Heart right ventricle (tissue), 16 donors: ENCODE data around the gene CFAP119. TPM values are rescaled to one million over a fixed set of nuclear protein-coding genes. Genes with fewer than 3 reads are reported as not detected.

Source experiments
- ATAC-seq, 8 donors: fragments of 200-7000 bp; cut with Tn5 transposase; one replicate each; pipeline ENCODE4 v1.9.1; 2020; ENCODE audit warnings: mild to moderate bottlenecking in 8 of 8, moderate library complexity in 8 of 8, moderate number of reproducible peaks in 1 of 8
- DNase-seq, 2 donors: peaks; one replicate each; pipeline ENCODE4 v3.0.0-alpha.2; 2020
- H3K27ac ChIP-seq, 10 donors: fragments of 200-600 bp; sonication (generic) in 2 of 10; one replicate each; pipeline versions ENCODE4 v1.5.0 to v1.8.0; 2020 to 2022; ENCODE audit warnings: mild to moderate bottlenecking in 3 of 10
- H3K27me3 ChIP-seq, 7 donors: fragments of 200-600 bp; one replicate each; pipeline ENCODE4 v1.8.0; 2021 to 2022; ENCODE audit warnings: mild to moderate bottlenecking in 2 of 7
- H3K36me3 ChIP-seq, 9 donors: fragments of 200-600 bp; sonication (generic) in 1 of 9; one replicate each; pipeline versions ENCODE4 v1.5.0 to v1.8.0; 2020 to 2022; ENCODE audit warnings: mild to moderate bottlenecking in 2 of 9
- H3K4me1 ChIP-seq, 9 donors: fragments of 200-600 bp; sonication (generic) in 1 of 9; one replicate each; pipeline versions ENCODE4 v1.5.0 to v1.8.0; 2020 to 2022; ENCODE audit warnings: mild to moderate bottlenecking in 4 of 9
- H3K4me3 ChIP-seq, 10 donors: fragments of 200-600 bp; sonication (generic) in 2 of 10; one replicate each; pipeline versions ENCODE4 v1.5.0 to v1.8.0; 2020 to 2022; ENCODE audit warnings: mild to moderate bottlenecking in 7 of 10, moderate library complexity in 2 of 10
- H3K9me3 ChIP-seq, 11 donors: fragments of 200-600 bp in 10 of 11; sonication (generic) in 2 of 11; one replicate each; pipeline versions ENCODE4 v1.5.0 to v1.8.0; 2013 to 2022; ENCODE audit warnings: mild to moderate bottlenecking in 2 of 11, control low read depth in 1 of 11, moderate library complexity in 1 of 11
- CTCF ChIP-seq, 9 donors: fragments of 200-600 bp; sonication (generic) in 2 of 9; IDR thresholded peaks; one replicate each; pipeline versions ENCODE4 v1.5.0 to v1.8.0; 2021 to 2022; ENCODE audit warnings: antibody characterized with exemption in 9 of 9, mild to moderate bottlenecking in 5 of 9, moderate library complexity in 1 of 9
- WGBS, 2 donors: extraction: QIAGEN DNeasy Blood & Tissue Kit; methylation state at CpG; one replicate each; pipeline ENCODE4 v1.1.7; 2013; ENCODE audit warnings: inconsistent platforms in 1 of 2; 5-methylcytosine and 5-hydroxymethylcytosine counted together
- intact Hi-C, 10 donors: fragments of 100-400 bp; cut with DNase I; formaldehyde crosslinking; loops; one replicate each; pipeline versions ENCODE4 v1.11.1 to v1.14.2; 2022
- polyA plus RNA-seq, 2 donors: library from polyadenylated mRNA; stranded (reverse); fragments of 200-250 nt; gene quantifications; one replicate each; pipeline ENCODE4 v1.2.3, GENCODE V29; 2013
- total RNA-seq, 10 donors: library from RNA; stranded (reverse); fragmentation: NEBNext Ultra II Directional in 3 of 10; extraction: Animal tissue kit (Norgen Biotek cat#: 25700) in 3 of 10; gene quantifications; one replicate each; pipeline versions ENCODE4 v1.2.1 to v1.2.4, GENCODE V29; 2021 to 2023
- donor health status: Arrhythmogenic right ventricular cardiomyopathy.
- donor health status: ischemic (EF 13 %, LVEDD 7.1; RV severe dilation, severe dysfunction).
- donor health status: healthy with polysubstance abuse.
- donor health status: DM: no; HTN: yes; CAD: no.
- donor health status: DM: no; HTN: no; CAD: no.
- donor health status: ischemic (EF 25% LVEDD 6.9; RV normal size, moderate dysfunction).
- donor health status: ischemic (EF 25% LVEDD 5.7; RV mildly dilated, moderate dysfunction).
- donor health status: healthy.
- donor health status: DM: yes; HTN: yes; CAD: no.
- donor health status: Ischemic cardiomyopathy.
- donor health status: ischemic (EF 35%, LVEDD 5.7; RV mildly dilated, moderate dysfunction).
- donor health status: nonischemic (EF 11% LVEDD 7.7; RV severe dilation, severe dysfunction).
- donor health status: DM: yes; HTN: yes; CAD: no.
- donor health status: PGD.
- donor health status: ischemic (EF 29% LVEDD 5.4; RV normal size, mild dysfunction).
- donor health status: nonischemic (EF 23%, LVEDD 6.1; RV moderate dilation, normal function).

The CFAP119 gene
- total and polyA plus RNA-seq, 12 donors, result 0.44 to 2.3 (median 1.1) TPM

- Histone ChIP-seq H3K4me1 (peaks cover 0 to 33% (median 5%) of the 10 kb centered on the region in 9 donors), H3K9me3 (no peaks in the 10 kb centered on the region), H3K27ac (no peak overlapping the region), H3K4me3 (no peak overlapping the region), H3K36me3 (peaks cover 0 to 81% (median 22%) of the 10 kb centered on the region in 9 donors), H3K27me3 (no peaks in the 10 kb centered on the region)
- intact Hi-C loops, result no loop called here
- TF ChIP-seq CTCF (IDR thresholded peaks at IDR 0.05), result no peak
- DNase-seq, result no peak
- WGBS, 2 donors, result 94 to 96% methylated on average over 20 of the region's 20 CpGs
- ATAC-seq, result no peak
Measured at GRCh38 chr16:30755955-30756780, 5.7 kb downstream of the CFAP119 start.

DNA sequence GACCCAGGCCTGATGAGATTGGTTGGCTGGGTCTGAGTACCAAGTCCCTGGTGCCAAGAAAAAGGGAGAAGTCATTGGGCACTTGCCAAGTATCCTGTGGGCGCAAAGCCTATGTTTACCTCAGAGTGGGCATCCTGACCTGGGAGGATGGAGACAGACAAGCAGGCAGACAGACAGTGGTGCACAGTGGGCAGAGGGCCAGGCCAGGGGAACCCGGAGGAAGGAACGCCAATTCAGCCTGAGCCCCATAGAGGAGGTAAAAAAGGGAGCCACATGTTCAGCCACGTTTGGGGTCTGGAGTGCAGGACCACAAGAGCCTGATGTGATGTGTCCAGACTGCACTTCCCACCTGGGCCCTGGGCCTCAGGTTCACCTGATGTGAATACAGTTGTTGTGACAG, 8.3 kb downstream of the CFAP119 start:
- Histone ChIP-seq H3K4me3 (no peak overlapping the region), H3K9me3 (no peaks in the 10 kb centered on the region), H3K36me3 (peaks cover 0 to 79% (median 24%) of the 10 kb centered on the region in 9 donors), H3K4me1 (peaks cover 0 to 7% (median 0%) of the 10 kb centered on the region in 9 donors), H3K27ac (no peak overlapping the region), H3K27me3 (no peaks in the 10 kb centered on the region)
- DNase-seq (no peak), ATAC-seq (no peak)
- intact Hi-C loops, result no loop called here
- WGBS, 2 donors, result 81 to 85% methylated on average over 4 of the region's 4 CpGs
- TF ChIP-seq CTCF (IDR thresholded peaks at IDR 0.05), result no peak

DNA sequence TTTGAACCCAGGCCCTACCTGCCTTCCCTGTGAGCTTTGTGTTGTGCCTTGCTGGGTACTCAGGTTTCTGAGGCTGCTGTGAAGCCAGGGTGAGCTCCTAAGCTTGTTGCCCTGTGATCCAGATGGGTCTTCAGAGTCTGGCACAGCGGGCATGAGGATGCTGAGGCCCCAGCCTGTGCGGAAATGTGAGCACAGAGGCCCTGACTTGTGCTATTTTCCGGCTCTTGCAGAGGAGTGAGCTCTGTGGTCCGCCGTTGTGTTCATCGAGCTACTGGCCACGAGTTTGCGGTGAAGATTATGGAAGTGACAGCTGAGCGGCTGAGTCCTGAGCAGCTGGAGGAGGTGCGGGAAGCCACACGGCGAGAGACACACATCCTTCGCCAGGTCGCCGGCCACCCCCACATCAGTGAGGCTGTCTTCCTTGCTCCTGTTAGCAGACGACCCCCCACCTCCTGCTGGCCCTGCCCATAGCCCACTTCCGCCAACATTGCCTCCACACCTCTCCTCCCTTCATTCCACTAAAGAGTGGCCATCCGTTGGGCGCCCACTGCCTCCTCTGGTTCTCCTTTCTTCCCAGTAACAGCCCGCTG, 10.9 kb downstream of the CFAP119 start:
- H3K4me3 ChIP-seq, result no peak overlapping the region
- DNase-seq, result no peak
- TF ChIP-seq CTCF (IDR thresholded peaks at IDR 0.05), result no peak
- ATAC-seq, result no peak
- H3K4me1 ChIP-seq, result peaks cover 0 to 15% (median 6%) of the 10 kb centered on the region in 9 donors
- no peak overlapping the region for H3K27ac ChIP-seq
- 89 to 93% methylated on average over 20 of the region's 20 CpGs for WGBS, 2 donors
- no peaks in the 10 kb centered on the region for H3K9me3 ChIP-seq
- intact Hi-C loops, result no loop called here
- H3K36me3 ChIP-seq, result peaks cover 0 to 54% (median 24%) of the 10 kb centered on the region in 9 donors
- no peaks in the 10 kb centered on the region for H3K27me3 ChIP-seq

DNA sequence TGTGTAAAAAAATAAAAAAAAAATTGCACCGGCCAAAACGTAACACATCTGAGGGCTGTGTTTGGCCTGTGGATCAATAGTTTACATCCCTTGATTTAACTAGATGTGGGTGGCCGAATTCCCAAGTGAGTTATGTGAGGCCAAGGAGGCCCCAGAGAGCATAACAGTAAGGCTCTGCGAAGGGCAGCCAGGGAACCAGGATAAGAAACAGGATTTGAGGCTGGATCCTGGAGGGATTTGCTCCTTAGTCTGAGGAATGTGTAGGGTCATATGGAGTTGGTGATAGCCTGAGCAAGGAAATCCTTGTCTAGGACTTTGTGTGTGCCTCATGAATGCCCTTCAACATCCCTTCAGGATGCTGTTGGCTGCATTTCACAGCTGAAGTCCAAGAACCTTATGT, 11.7 kb downstream of the CFAP119 start:
- 87 to 91% methylated on average over 4 of the region's 4 CpGs for WGBS, 2 donors
- Histone ChIP-seq H3K4me3 (no peak overlapping the region), H3K27ac (no peak overlapping the region), H3K9me3 (no peaks in the 10 kb centered on the region), H3K27me3 (no peaks in the 10 kb centered on the region), H3K4me1 (peaks cover 0 to 15% (median 6%) of the 10 kb centered on the region in 9 donors), H3K36me3 (peaks cover 0 to 52% (median 24%) of the 10 kb centered on the region in 9 donors)
- ATAC-seq (no peak), DNase-seq (no peak)
- intact Hi-C loops, result no loop called here
- no peak for TF ChIP-seq CTCF (IDR thresholded peaks at IDR 0.05)
